Ovary (tissue), 3 donors: ENCODE results near the gene SPAG6.

Source experiments
- EP300 ChIP-seq: sonication (generic); formaldehyde crosslinking; IDR thresholded peaks from one replicate; pipeline ENCODE4 v1.6.1; 2017; ENCODE audit warnings: antibody characterized with exemption
- POLR2A ChIP-seq: fragments of 450-650 bp; IDR thresholded peaks from one replicate; pipeline ENCODE4 v1.6.1; 2017; ENCODE audit warnings: antibody characterized with exemption, mild to moderate bottlenecking, moderate library complexity
- TF ChIP-seq, protein P1 (sequence below), 3 donors: fragments of 450-650 bp in 2 of 3; fragments of 200-600 bp in 1 of 3; IDR thresholded peaks; one replicate each; pipeline versions ENCODE4 v1.5.1 to v1.8.0; 2016 to 2022; ENCODE audit warnings: antibody characterized with exemption in 3 of 3, mild to moderate bottlenecking in 1 of 3
- donor health status: DM: no; HTN: no; CAD: no.

DNA sequence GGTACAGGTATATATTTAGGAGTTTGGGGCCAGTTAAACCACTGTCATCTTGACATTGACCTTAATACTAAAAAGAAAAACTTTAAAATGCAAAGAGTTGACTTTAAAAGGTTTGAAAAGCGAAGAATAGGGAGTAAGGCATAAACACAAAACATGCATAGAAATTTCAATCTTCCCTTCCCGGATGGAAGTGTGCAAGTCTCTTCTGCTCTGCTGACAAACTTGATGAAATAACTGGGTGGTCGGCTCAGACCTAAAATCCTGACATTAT, 3.4 kb upstream of the SPAG6 start:
- no peak for TF ChIP-seq EP300
- TF ChIP-seq, protein P1, sequence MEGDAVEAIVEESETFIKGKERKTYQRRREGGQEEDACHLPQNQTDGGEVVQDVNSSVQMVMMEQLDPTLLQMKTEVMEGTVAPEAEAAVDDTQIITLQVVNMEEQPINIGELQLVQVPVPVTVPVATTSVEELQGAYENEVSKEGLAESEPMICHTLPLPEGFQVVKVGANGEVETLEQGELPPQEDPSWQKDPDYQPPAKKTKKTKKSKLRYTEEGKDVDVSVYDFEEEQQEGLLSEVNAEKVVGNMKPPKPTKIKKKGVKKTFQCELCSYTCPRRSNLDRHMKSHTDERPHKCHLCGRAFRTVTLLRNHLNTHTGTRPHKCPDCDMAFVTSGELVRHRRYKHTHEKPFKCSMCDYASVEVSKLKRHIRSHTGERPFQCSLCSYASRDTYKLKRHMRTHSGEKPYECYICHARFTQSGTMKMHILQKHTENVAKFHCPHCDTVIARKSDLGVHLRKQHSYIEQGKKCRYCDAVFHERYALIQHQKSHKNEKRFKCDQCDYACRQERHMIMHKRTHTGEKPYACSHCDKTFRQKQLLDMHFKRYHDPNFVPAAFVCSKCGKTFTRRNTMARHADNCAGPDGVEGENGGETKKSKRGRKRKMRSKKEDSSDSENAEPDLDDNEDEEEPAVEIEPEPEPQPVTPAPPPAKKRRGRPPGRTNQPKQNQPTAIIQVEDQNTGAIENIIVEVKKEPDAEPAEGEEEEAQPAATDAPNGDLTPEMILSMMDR (IDR thresholded peaks at IDR 0.05): no peak
- TF ChIP-seq POLR2A: no peak
